HG03571 (cell line): Measurements from ENCODE around the gene C8G.

ENCODE experiments used
- ATAC-seq: cut with Tn5 transposase; IDR thresholded peaks from one replicate; pipeline ENCODE4 v1.9.1; 2021; ENCODE audit not compliant: unreplicated experiment

The C8G gene

GRCh38 chr9:136952876-136953770 lies 8.1 kb downstream of the C8G start:
- ATAC-seq, result no peak

- no peak for ATAC-seq
These were observed 8.8 kb downstream of the C8G start for GRCh38 chr9:136953771-136954269.

GRCh38 chr9:136954270-136955083 lies 9.4 kb downstream of the C8G start:
- ATAC-seq, result no peak

- ATAC-seq, result no peak
These were observed 10.3 kb downstream of the C8G start for GRCh38 chr9:136955202-136955942.

- no peak for ATAC-seq
These were observed 10.9 kb downstream of the C8G start for GRCh38 chr9:136955943-136956335.

GRCh38 chr9:136956604-136957003 lies 11.6 kb downstream of the C8G start:
- no peak for ATAC-seq

GRCh38 chr9:136957461-136957860 lies 12.4 kb downstream of the C8G start:
- ATAC-seq, result no peak

GRCh38 chr9:136957901-136958300 lies 12.9 kb downstream of the C8G start:
- ATAC-seq, result no peak

GRCh38 chr9:136958473-136958872 lies 13.4 kb downstream of the C8G start:
- ATAC-seq, result no peak

- no peak for ATAC-seq
These were observed 14.1 kb downstream of the C8G start for GRCh38 chr9:136958898-136959850.

GRCh38 chr9:136960212-136960937 lies 15.3 kb downstream of the C8G start:
- no peak for ATAC-seq

- no peak for ATAC-seq
These were observed 15.9 kb downstream of the C8G start for GRCh38 chr9:136960938-136961275.

- ATAC-seq, result no peak
These were observed 16.4 kb downstream of the C8G start for GRCh38 chr9:136961279-136962065.

GRCh38 chr9:136962163-136962562 lies 17.1 kb downstream of the C8G start:
- no peak for ATAC-seq

GRCh38 chr9:136962701-136963248 lies 17.7 kb downstream of the C8G start:
- no peak for ATAC-seq

GRCh38 chr9:136963341-136963740 lies 18.3 kb downstream of the C8G start:
- no peak for ATAC-seq

GRCh38 chr9:136963751-136964150 lies 18.7 kb downstream of the C8G start:
- no peak for ATAC-seq

GRCh38 chr9:136964171-136964689 lies 19.2 kb downstream of the C8G start:
- ATAC-seq, result no peak
